Measurements from ENCODE around the gene INPP4B. TPM values are rescaled to one million over a fixed set of nuclear protein-coding genes. Genes with fewer than 3 reads are reported as not detected.
A peak's percentile ranks its signal among the peaks of the same experiment; 100 is the strongest.

Gene INPP4B
- polyA plus RNA-seq, 1 experiment, result 5.1 TPM

DNA sequence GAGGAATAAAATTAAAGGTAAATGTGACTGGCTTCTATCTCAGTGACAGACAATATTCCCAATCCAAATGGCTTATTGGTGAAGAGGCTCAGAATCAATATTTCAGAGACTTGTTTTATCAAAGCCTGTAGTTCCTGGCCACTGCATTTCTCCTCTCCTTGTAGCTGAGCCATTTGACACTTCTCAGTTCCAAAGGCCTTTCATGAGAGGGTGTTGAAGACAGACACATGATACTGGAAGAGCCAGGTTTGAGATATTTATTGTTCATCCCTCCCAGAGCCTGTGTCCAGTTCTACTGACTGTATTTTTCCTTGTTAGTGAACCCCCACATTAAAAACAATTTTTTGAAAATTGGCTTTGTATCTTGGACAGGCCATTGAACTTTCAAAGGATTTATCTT, 12.9 kb upstream of the INPP4B start:
- no peak overlapping the region for H3K4me3 ChIP-seq (ENCODE audit: low read depth, low read length)
- H3K27ac ChIP-seq (ENCODE audit: low read depth, low read length), result no peak overlapping the region
- TF ChIP-seq, protein P1, sequence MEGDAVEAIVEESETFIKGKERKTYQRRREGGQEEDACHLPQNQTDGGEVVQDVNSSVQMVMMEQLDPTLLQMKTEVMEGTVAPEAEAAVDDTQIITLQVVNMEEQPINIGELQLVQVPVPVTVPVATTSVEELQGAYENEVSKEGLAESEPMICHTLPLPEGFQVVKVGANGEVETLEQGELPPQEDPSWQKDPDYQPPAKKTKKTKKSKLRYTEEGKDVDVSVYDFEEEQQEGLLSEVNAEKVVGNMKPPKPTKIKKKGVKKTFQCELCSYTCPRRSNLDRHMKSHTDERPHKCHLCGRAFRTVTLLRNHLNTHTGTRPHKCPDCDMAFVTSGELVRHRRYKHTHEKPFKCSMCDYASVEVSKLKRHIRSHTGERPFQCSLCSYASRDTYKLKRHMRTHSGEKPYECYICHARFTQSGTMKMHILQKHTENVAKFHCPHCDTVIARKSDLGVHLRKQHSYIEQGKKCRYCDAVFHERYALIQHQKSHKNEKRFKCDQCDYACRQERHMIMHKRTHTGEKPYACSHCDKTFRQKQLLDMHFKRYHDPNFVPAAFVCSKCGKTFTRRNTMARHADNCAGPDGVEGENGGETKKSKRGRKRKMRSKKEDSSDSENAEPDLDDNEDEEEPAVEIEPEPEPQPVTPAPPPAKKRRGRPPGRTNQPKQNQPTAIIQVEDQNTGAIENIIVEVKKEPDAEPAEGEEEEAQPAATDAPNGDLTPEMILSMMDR (IDR thresholded peaks at IDR 0.05; ENCODE audit: low read depth, low read length), result no peak
- no peaks in the 10 kb centered on the region for H3K27me3 ChIP-seq (ENCODE audit: control insufficient read depth, insufficient read depth, low read length)
- ChIA-PET POLR2A (no interaction called here), CTCF (interaction anchor here (0.6 to 2.3 kb wide), 2 partner anchors 18 to 1664 kb away, joined by 4 to 9 read pairs; no protein-coding TSS in a partner anchor)
- DNase-seq (ENCODE audit: low read depth, low spot score), result no peak
- no peaks in the 10 kb centered on the region for H3K9me3 ChIP-seq (ENCODE audit: control insufficient read depth, insufficient read depth, low read length)

DNA sequence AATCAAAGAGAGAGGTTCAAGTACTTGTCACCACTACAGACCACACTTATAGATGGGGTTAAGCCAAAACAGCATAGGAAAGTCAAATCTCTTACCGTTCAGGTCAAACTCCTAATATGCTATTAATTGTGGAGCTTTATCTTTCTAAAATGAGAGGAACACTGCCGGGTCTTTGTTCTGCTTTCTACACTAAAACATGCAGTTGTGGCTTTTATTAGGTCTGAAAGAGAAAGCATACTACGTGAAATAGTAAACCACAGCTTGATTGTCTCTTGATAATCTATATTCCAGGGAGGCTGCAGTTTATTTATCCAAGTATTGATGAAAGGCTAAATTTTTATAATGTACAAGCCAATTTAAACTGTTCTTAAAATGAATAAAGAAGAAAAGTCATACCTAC, 12.3 kb upstream of the INPP4B start:
- H3K27me3 ChIP-seq (ENCODE audit: control insufficient read depth, insufficient read depth, low read length), result no peaks in the 10 kb centered on the region
- no peak overlapping the region for H3K27ac ChIP-seq (ENCODE audit: low read depth, low read length)
- H3K9me3 ChIP-seq (ENCODE audit: control insufficient read depth, insufficient read depth, low read length), result no peaks in the 10 kb centered on the region
- CTCF ChIA-PET, result interaction anchor here (2.3 kb wide), 1 partner anchor 17 kb away, joined by 9 read pairs; no protein-coding TSS in a partner anchor
- H3K4me3 ChIP-seq (ENCODE audit: low read depth, low read length), result no peak overlapping the region
- DNase-seq (ENCODE audit: low read depth, low spot score), result no peak
- POLR2A ChIA-PET, result no interaction called here
- TF ChIP-seq, protein P1 (IDR thresholded peaks at IDR 0.05; ENCODE audit: low read depth, low read length), result no peak

DNA sequence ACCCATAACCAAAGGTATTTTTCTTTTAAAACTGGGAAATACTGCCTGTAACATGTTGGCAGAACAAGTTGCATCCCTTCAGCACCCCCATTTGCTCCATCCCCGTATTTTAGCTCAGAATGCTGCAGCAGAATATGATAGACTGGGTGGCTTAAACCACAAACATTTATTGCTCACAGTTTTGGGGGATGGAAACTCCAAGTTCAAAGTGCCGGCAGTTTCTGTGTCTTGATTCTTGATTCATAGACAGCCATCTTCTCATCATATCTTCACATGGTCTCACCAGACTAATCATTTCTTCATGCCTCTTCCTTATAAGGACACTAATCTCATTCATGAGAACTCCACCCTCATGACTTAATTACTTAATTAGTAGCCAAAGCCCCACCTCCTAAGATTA, 10.5 kb upstream of the INPP4B start:
- CTCF ChIA-PET, result no interaction called here
- Histone ChIP-seq H3K27me3 (ENCODE audit: control insufficient read depth, insufficient read depth, low read length) (no peaks in the 10 kb centered on the region), H3K9me3 (ENCODE audit: control insufficient read depth, insufficient read depth, low read length) (no peaks in the 10 kb centered on the region), H3K4me3 (ENCODE audit: low read depth, low read length) (no peak overlapping the region), H3K27ac (ENCODE audit: low read depth, low read length) (no peak overlapping the region)
- POLR2A ChIA-PET, result no interaction called here
- DNase-seq (ENCODE audit: low read depth, low spot score), result no peak
- TF ChIP-seq, protein P1 (IDR thresholded peaks at IDR 0.05; ENCODE audit: low read depth, low read length), result no peak

DNA sequence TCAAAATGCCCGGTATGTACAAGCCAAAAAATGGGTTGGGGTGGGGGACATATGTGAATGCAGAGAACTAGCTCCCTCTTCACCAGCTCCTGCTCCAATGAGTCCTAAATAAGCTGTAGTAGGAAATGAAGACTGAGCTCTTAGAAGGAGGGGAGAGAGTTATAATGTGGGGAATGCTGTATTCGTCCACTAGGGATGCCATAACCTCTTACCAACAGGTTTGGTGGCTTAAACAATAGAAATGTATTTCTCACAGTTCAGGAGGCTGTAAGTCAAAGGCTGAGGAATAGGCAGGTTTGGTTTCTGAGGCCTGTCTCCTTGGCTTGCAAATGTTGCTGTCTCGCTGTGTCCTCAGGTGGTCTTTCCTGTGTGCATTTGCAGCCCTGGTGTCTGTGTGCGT, 4.4 kb upstream of the INPP4B start:
- peaks cover 8% of the 10 kb centered on the region for H3K27me3 ChIP-seq (ENCODE audit: control insufficient read depth, insufficient read depth, low read length)
- ChIA-PET POLR2A (no interaction called here), CTCF (no interaction called here)
- H3K4me3 ChIP-seq (ENCODE audit: low read depth, low read length), result no peak overlapping the region
- H3K9me3 ChIP-seq (ENCODE audit: control insufficient read depth, insufficient read depth, low read length), result no peaks in the 10 kb centered on the region; the same call in 1 of the 2 replicates
- TF ChIP-seq, protein P1 (IDR thresholded peaks at IDR 0.05; ENCODE audit: low read depth, low read length), result peak; percentile 54
- DNase-seq (ENCODE audit: low read depth, low spot score), result no peak
- no peak overlapping the region for H3K27ac ChIP-seq (ENCODE audit: low read depth, low read length)

DNA sequence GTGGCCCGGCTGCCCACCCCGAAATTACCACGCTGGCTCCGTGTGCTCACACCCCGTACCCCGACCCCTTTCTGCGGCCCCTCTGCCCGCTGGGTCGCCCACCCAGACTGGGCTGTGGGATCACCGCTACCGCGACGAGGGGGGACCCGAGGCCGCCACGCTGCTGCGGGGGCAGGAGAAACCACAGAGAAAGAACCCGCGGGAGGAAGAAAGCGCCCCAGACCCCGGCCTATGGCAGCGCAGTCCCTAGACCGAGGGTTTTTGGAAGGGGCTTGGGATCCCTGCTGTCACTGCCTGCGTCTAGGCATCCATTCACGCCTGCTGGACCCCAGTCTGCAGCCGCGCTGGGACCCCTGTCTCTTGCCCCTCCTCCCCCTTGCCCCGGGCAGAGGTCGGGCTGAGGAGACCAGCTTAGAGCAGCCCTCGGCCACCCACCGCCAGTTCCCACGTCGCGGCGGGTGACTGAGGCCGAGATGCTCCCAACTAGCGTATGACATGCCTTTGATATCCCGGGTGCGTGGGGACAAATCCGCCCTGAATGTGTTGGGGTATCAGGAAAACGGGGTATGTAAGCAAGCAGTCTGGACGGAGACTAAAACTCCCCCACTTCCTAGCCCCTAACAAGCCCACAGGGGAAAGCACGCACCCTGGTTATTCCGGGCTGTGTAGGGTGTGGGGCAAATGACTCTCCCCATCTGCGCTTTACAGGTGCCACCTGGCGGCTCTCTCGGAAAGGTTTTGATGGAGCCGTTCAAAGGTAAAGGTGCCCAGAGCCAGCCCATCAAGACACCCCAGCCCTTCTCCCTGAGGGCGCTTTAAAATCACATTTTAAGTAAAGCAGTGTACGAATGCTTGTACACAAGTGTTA, 862 bp upstream of the INPP4B start:
- no peak for DNase-seq (ENCODE audit: low read depth, low spot score)
- ChIA-PET CTCF (interaction anchor here (0.8 kb wide), 1 partner anchor 237 kb away, joined by 3 read pairs; no protein-coding TSS in a partner anchor), POLR2A (no interaction called here)
- Histone ChIP-seq H3K4me3 (ENCODE audit: low read depth, low read length) (peak overlapping the region; percentile 76), H3K9me3 (ENCODE audit: control insufficient read depth, insufficient read depth, low read length) (no peaks in the 10 kb centered on the region; the same call in 1 of the 2 replicates), H3K27me3 (ENCODE audit: control insufficient read depth, insufficient read depth, low read length) (peaks cover 10% of the 10 kb centered on the region), H3K27ac (ENCODE audit: low read depth, low read length) (no peak overlapping the region)
- TF ChIP-seq, protein P1 (IDR thresholded peaks at IDR 0.05; ENCODE audit: low read depth, low read length), result 0 out of 2 replicates have a peak, but pooled peaks have one; percentile 5

Data from AG04450 (cell line).